Heart right ventricle (tissue), 16 donors: ENCODE results near the gene WIF1. TPM values are rescaled to one million over a fixed set of nuclear protein-coding genes. Genes with fewer than 3 reads are reported as not detected.

Experiments used
- ATAC-seq, 8 donors: fragments of 200-7000 bp; cut with Tn5 transposase; one replicate each; pipeline ENCODE4 v1.9.1; 2020; ENCODE audit warnings: mild to moderate bottlenecking in 8 of 8, moderate library complexity in 8 of 8, moderate number of reproducible peaks in 1 of 8
- DNase-seq, 2 donors: peaks; one replicate each; pipeline ENCODE4 v3.0.0-alpha.2; 2020
- H3K27ac ChIP-seq, 10 donors: fragments of 200-600 bp; sonication (generic) in 2 of 10; one replicate each; pipeline versions ENCODE4 v1.5.0 to v1.8.0; 2020 to 2022; ENCODE audit warnings: mild to moderate bottlenecking in 3 of 10
- H3K27me3 ChIP-seq, 7 donors: fragments of 200-600 bp; one replicate each; pipeline ENCODE4 v1.8.0; 2021 to 2022; ENCODE audit warnings: mild to moderate bottlenecking in 2 of 7
- H3K36me3 ChIP-seq, 9 donors: fragments of 200-600 bp; sonication (generic) in 1 of 9; one replicate each; pipeline versions ENCODE4 v1.5.0 to v1.8.0; 2020 to 2022; ENCODE audit warnings: mild to moderate bottlenecking in 2 of 9
- H3K4me1 ChIP-seq, 9 donors: fragments of 200-600 bp; sonication (generic) in 1 of 9; one replicate each; pipeline versions ENCODE4 v1.5.0 to v1.8.0; 2020 to 2022; ENCODE audit warnings: mild to moderate bottlenecking in 4 of 9
- H3K4me3 ChIP-seq, 10 donors: fragments of 200-600 bp; sonication (generic) in 2 of 10; one replicate each; pipeline versions ENCODE4 v1.5.0 to v1.8.0; 2020 to 2022; ENCODE audit warnings: mild to moderate bottlenecking in 7 of 10, moderate library complexity in 2 of 10
- H3K9me3 ChIP-seq, 11 donors: fragments of 200-600 bp in 10 of 11; sonication (generic) in 2 of 11; one replicate each; pipeline versions ENCODE4 v1.5.0 to v1.8.0; 2013 to 2022; ENCODE audit warnings: mild to moderate bottlenecking in 2 of 11, control low read depth in 1 of 11, moderate library complexity in 1 of 11
- WGBS, 2 donors: extraction: QIAGEN DNeasy Blood & Tissue Kit; methylation state at CpG; one replicate each; pipeline ENCODE4 v1.1.7; 2013; ENCODE audit warnings: inconsistent platforms in 1 of 2; 5-methylcytosine and 5-hydroxymethylcytosine counted together
- intact Hi-C, 10 donors: fragments of 100-400 bp; cut with DNase I; formaldehyde crosslinking; loops; one replicate each; pipeline versions ENCODE4 v1.11.1 to v1.14.2; 2022
- long read RNA-seq, 3 donors: library from polyadenylated mRNA; unstranded; transcript quantifications; one replicate each; pipeline ENCODE4 v2.0.0, GENCODE V29; 2020 to 2021
- polyA plus RNA-seq, 2 donors: library from polyadenylated mRNA; stranded (reverse); fragments of 200-250 nt; gene quantifications; one replicate each; pipeline ENCODE4 v1.2.3, GENCODE V29; 2013
- total RNA-seq, 10 donors: library from RNA; stranded (reverse); fragmentation: NEBNext Ultra II Directional in 3 of 10; extraction: Animal tissue kit (Norgen Biotek cat#: 25700) in 3 of 10; gene quantifications; one replicate each; pipeline versions ENCODE4 v1.2.1 to v1.2.4, GENCODE V29; 2021 to 2023
- TF ChIP-seq, protein P1 (sequence below), 9 donors: fragments of 200-600 bp; sonication (generic) in 2 of 9; IDR thresholded peaks; one replicate each; pipeline versions ENCODE4 v1.5.0 to v1.8.0; 2021 to 2022; ENCODE audit warnings: antibody characterized with exemption in 9 of 9, mild to moderate bottlenecking in 5 of 9, moderate library complexity in 1 of 9
- donor health status: Arrhythmogenic right ventricular cardiomyopathy.
- donor health status: ischemic (EF 13 %, LVEDD 7.1; RV severe dilation, severe dysfunction).
- donor health status: healthy with polysubstance abuse.
- donor health status: DM: no; HTN: yes; CAD: no.
- donor health status: DM: no; HTN: no; CAD: no.
- donor health status: ischemic (EF 25% LVEDD 6.9; RV normal size, moderate dysfunction).
- donor health status: ischemic (EF 25% LVEDD 5.7; RV mildly dilated, moderate dysfunction).
- donor health status: healthy.
- donor health status: DM: yes; HTN: yes; CAD: no.
- donor health status: Ischemic cardiomyopathy.
- donor health status: ischemic (EF 35%, LVEDD 5.7; RV mildly dilated, moderate dysfunction).
- donor health status: nonischemic (EF 11% LVEDD 7.7; RV severe dilation, severe dysfunction).
- donor health status: DM: yes; HTN: yes; CAD: no.
- donor health status: PGD.
- donor health status: ischemic (EF 29% LVEDD 5.4; RV normal size, mild dysfunction).
- donor health status: nonischemic (EF 23%, LVEDD 6.1; RV moderate dilation, normal function).

WIF1 gene, protein sequence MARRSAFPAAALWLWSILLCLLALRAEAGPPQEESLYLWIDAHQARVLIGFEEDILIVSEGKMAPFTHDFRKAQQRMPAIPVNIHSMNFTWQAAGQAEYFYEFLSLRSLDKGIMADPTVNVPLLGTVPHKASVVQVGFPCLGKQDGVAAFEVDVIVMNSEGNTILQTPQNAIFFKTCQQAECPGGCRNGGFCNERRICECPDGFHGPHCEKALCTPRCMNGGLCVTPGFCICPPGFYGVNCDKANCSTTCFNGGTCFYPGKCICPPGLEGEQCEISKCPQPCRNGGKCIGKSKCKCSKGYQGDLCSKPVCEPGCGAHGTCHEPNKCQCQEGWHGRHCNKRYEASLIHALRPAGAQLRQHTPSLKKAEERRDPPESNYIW
- total RNA-seq (not detected), polyA plus RNA-seq (under 1 TPM; 0.04 to 0.22 TPM)
- long read RNA-seq, donor 1, partial matches to known transcripts, result 0 of 1 reads
- long read RNA-seq, donor 1, other reads (novel, unspliced or antisense), result 0 of 1 reads
- long read RNA-seq, donor 2, result 0 reads
- long read RNA-seq, donor 3, result 0 reads

DNA sequence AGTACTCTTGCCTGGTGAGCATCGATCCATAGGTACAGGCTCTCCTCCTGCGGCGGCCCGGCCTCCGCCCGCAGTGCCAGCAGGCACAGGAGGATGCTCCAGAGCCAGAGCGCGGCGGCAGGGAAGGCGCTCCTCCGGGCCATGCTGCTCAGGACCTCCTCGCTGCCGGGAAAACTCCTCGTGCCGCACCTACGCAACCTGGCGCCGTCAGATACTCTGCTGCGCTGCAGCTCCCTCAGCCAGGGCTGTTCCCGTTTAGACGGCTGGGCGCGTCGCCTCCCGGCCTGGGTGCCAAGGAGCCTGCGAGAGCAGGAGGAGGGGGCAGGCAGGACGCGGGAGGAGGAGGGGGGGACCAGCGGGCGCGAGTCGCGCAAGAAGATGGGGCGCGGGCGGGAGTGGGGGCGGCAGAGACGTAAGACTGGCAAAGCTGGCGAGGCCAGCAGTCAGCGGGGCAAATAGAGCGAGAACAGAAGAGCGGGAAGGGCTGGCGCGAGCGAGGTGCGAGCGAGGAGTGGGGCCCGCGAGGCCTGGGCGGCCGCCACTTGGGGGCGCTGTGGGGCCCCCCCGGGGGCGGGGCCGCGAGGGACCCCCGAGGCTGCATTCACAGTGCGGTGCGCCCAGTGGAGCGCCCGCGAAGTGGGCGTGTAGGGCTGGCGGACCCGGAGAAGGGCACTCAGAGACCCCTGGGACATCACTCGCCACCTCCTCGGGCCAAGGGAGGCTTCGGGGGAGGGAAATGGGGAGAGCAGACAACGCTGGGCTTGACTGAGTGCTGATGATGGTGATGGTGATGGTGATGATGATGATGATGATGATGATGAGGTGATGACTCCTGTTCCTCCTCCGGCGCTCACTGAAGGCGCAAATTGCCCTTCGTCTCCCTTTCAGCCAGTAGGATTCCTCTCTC is at the start of gene WIF1:
Gene WIF1, minus strand, starts transcription at position 257 of the 907 bp plus-strand sequence. Its CDS starts 114 bp downstream, at position 143.
- ATAC-seq (peak in 2 of 8 donors; percentile 34 to 51), DNase-seq (peak in 1 of 2 donors; percentile 14)
- TF ChIP-seq, protein P1, sequence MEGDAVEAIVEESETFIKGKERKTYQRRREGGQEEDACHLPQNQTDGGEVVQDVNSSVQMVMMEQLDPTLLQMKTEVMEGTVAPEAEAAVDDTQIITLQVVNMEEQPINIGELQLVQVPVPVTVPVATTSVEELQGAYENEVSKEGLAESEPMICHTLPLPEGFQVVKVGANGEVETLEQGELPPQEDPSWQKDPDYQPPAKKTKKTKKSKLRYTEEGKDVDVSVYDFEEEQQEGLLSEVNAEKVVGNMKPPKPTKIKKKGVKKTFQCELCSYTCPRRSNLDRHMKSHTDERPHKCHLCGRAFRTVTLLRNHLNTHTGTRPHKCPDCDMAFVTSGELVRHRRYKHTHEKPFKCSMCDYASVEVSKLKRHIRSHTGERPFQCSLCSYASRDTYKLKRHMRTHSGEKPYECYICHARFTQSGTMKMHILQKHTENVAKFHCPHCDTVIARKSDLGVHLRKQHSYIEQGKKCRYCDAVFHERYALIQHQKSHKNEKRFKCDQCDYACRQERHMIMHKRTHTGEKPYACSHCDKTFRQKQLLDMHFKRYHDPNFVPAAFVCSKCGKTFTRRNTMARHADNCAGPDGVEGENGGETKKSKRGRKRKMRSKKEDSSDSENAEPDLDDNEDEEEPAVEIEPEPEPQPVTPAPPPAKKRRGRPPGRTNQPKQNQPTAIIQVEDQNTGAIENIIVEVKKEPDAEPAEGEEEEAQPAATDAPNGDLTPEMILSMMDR (IDR thresholded peaks at IDR 0.05), result peak in 7 of 9 donors; percentile 11 to 44 (median 31)
- peaks cover 4 to 12% (median 9%) of the 10 kb centered on the region in 9 donors for H3K4me1 ChIP-seq
- no peak within 1 kb of the TSS for H3K27ac ChIP-seq
- H3K4me3 ChIP-seq, result peak within 1 kb of the TSS in 9 of 10 donors; percentile 21 to 48 (median 30)
- no peaks in the 10 kb centered on the region for H3K36me3 ChIP-seq
- no peaks in the 10 kb centered on the region for H3K9me3 ChIP-seq
- H3K27me3 ChIP-seq, result peaks cover 7 to 100% (median 97%) of the 10 kb centered on the region in 7 donors
- 2 to 3% methylated on average over 71 to 73 of the region's 73 CpGs for WGBS, 2 donors
- intact Hi-C loops, result loop anchor here in 8 of 10 donors (5.0 to 10.0 kb wide), 7 partner anchors 101 to 319 kb away; no protein-coding TSS in a partner anchor

DNA sequence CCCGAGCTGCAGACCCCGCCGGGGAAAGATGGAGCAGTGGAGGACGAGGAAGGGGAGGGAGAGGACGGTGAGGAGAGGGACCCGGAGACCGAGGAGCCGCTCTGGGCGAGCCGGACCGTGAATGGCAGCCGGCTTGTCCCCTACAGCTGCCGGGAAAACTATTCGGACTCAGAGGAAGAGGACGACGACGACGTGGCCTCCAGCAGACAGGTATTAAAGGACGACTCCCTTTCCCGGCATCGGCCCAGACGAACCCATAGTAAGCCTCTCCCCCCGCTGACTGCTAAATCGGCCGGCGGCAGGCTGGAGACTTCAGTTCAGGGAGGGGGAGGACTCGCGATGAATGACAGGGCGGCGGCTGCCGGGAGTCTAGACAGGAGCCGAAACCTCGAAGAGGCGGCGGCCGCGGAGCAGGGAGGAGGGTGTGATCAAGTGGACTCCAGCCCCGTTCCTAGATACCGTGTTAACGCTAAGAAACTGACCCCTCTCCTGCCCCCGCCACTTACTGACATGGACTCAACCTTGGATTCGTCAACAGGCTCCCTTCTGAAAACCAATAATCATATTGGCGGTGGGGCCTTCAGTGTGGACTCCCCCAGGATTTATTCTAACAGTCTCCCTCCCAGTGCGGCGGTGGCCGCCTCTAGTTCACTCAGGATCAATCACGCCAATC is 49.2 kb upstream of the WIF1 start:
- WGBS, 2 donors, result 0% methylated on average over 46 to 47 of the region's 47 CpGs
- peak overlapping the region; percentile 72 to 99 (median 94) for H3K4me3 ChIP-seq

DNA sequence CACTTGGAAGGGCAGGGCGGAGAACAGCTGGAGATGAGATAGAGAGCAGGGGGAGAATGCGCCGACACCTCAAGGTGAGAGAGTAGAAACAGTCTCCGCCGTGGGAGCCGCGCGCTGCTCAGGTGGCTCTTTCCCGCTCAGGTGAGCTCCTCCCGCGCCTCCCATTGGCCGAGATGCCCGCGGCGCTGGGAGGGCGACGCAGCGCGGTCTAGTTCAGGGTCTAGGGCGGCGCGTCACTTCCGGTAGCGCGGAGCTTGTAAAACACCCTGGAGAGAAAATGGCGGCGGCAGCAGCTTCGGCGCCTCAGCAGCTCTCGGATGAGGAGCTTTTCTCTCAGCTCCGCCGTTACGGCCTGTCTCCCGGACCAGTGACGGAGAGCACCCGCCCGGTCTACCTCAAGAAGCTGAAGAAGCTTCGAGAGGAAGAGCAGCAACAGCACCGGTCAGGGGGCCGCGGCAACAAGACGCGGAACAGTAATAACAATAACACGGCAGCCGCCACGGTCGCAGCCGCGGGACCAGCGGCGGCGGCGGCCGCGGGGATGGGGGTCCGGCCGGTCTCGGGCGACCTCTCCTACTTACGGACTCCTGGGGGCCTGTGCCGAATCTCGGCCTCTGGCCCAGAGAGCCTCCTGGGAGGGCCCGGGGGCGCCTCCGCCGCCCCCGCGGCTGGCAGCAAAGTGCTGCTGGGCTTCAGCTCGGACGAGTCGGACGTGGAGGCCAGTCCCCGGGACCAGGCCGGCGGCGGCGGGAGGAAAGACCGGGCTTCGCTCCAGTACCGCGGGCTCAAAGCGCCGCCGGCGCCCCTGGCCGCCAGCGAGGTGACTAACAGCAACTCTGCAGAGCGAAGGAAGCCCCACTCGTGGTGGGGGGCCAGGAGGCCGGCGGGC is 48.5 kb upstream of the WIF1 start, which contains the start of gene LEMD3:
Gene LEMD3, plus strand, starts transcription at position 264 of the 889 bp plus-strand sequence. Its CDS starts 14 bp downstream, at position 278.
- DNase-seq, result peak; percentile 90 to 92
- Histone ChIP-seq H3K27ac (peak within 1 kb of the TSS; percentile 91 to 98 (median 96)), H3K4me1 (peaks cover 0 to 47% (median 43%) of the 10 kb centered on the region in 9 donors), H3K9me3 (no peaks in the 10 kb centered on the region), H3K36me3 (peaks cover 0 to 5% (median 0%) of the 10 kb centered on the region in 9 donors), H3K4me3 (peak within 1 kb of the TSS; percentile 72 to 99 (median 94)), H3K27me3 (peaks cover 0 to 2% (median 0%) of the 10 kb centered on the region in 7 donors)
- intact Hi-C loops, result loop anchor here in 5 of 10 donors (2.0 to 5.0 kb wide), 5 partner anchors 38 to 63 kb away; no protein-coding TSS in a partner anchor
- TF ChIP-seq, protein P1 (IDR thresholded peaks at IDR 0.05), result peak in 4 of 9 donors; percentile 3 to 21 (median 16)
- WGBS, 2 donors, result 0 to 1% methylated on average over 89 to 91 of the region's 91 CpGs
- peak; percentile 96 to 98 (median 98) for ATAC-seq

More for the DNA sequence above, 49.2 kb upstream of the WIF1 start:
- Histone ChIP-seq H3K36me3 (peaks cover 0 to 13% (median 0%) of the 10 kb centered on the region in 9 donors), H3K9me3 (no peaks in the 10 kb centered on the region), H3K27ac (peak overlapping the region; percentile 91 to 98 (median 96)), H3K4me1 (peaks cover 2 to 55% (median 47%) of the 10 kb centered on the region in 9 donors), H3K27me3 (no peaks in the 10 kb centered on the region)
- TF ChIP-seq, protein P1 (IDR thresholded peaks at IDR 0.05), result no peak
- intact Hi-C loops, result loop anchor here in 5 of 10 donors (2.0 to 5.0 kb wide), 5 partner anchors 37 to 62 kb away; no protein-coding TSS in a partner anchor
- ATAC-seq (peak; percentile 59 to 85 (median 75)), DNase-seq (peak; percentile 62 to 64)
